Tibial nerve (tissue), 4 donors: Measurements from ENCODE around the gene AK2. TPM values are rescaled to one million over a fixed set of nuclear protein-coding genes. Genes with fewer than 3 reads are reported as not detected.
A peak's percentile ranks its signal among the peaks of the same experiment; 100 is the strongest.

ENCODE experiments used
- DNase-seq, 2 donors: peaks; one replicate each; pipeline ENCODE4 v3.0.0-alpha.2; 2019; ENCODE audit warnings: low spot score in 2 of 2
- H3K27ac ChIP-seq, 4 donors: fragments of 200-600 bp; sonication (generic) in 3 of 4; one replicate each; pipeline ENCODE4 v1.5.1; 2017 to 2019; ENCODE audit warnings: mild to moderate bottlenecking in 1 of 4
- H3K27me3 ChIP-seq, 2 donors: fragments of 200-600 bp; sonication (generic) in 1 of 2; one replicate each; pipeline versions ENCODE4 v1.5.1 to v1.6.0; 2017 to 2019
- H3K36me3 ChIP-seq, 3 donors: fragments of 200-600 bp; sonication (generic); one replicate each; pipeline ENCODE4 v1.5.1; 2018 to 2019
- H3K4me1 ChIP-seq, 4 donors: fragments of 200-600 bp; sonication (generic) in 3 of 4; one replicate each; pipeline ENCODE4 v1.5.1; 2017 to 2019
- H3K4me3 ChIP-seq, 4 donors: fragments of 200-600 bp; sonication (generic) in 3 of 4; one replicate each; pipeline ENCODE4 v1.5.1; 2017 to 2019; ENCODE audit warnings: mild to moderate bottlenecking in 1 of 4, moderate library complexity in 1 of 4
- H3K9me3 ChIP-seq, 4 donors: fragments of 200-600 bp; sonication (generic) in 3 of 4; one replicate each; pipeline ENCODE4 v1.5.1; 2017 to 2019
- EP300 ChIP-seq, 2 donors: sonication (generic); formaldehyde crosslinking; IDR thresholded peaks; one replicate each; pipeline ENCODE4 v1.6.1; 2017; ENCODE audit warnings: antibody characterized with exemption in 2 of 2, mild to moderate bottlenecking in 1 of 2
- POLR2A ChIP-seq, 2 donors: fragments of 450-650 bp; IDR thresholded peaks; one replicate each; pipeline ENCODE4 v1.6.1; 2017; ENCODE audit warnings: antibody characterized with exemption in 2 of 2, mild to moderate bottlenecking in 2 of 2, moderate library complexity in 2 of 2
- WGBS, 2 donors: methylation state at CpG; one replicate each; pipeline ENCODE4 v1.1.5; 2018; 5-methylcytosine and 5-hydroxymethylcytosine counted together
- total RNA-seq, 4 donors: library from RNA; depleted of rRNA; stranded (reverse); fragments of >200 nt; gene quantifications; one replicate each; pipeline ENCODE4 v1.1.0, GENCODE V29; 2016
- TF ChIP-seq, protein P1 (sequence below), 5 experiments: fragments of 200-600 bp in 3 of 5; fragments of 450-650 bp in 2 of 5; sonication (generic) in 3 of 5; IDR thresholded peaks; one replicate each; pipeline ENCODE4 v1.5.1; 2016 to 2019; ENCODE audit warnings: antibody characterized with exemption in 5 of 5, mild to moderate bottlenecking in 3 of 5, moderate library complexity in 2 of 5

Gene AK2
- total RNA-seq, 4 donors from 2014 or later, result 127 to 559 (median 207) TPM

- H3K36me3 ChIP-seq, result no peaks in the 10 kb centered on the region
Measured at GRCh38 chr1:33060579-33061083, 23.9 kb upstream of the AK2 start.

GRCh38 chr1:33057095-33057494 is 20.4 kb upstream of the AK2 start:
- no peak for TF ChIP-seq EP300 (IDR thresholded peaks at IDR 0.05)
- no peak for TF ChIP-seq POLR2A (IDR thresholded peaks at IDR 0.05)
- TF ChIP-seq, protein P1, sequence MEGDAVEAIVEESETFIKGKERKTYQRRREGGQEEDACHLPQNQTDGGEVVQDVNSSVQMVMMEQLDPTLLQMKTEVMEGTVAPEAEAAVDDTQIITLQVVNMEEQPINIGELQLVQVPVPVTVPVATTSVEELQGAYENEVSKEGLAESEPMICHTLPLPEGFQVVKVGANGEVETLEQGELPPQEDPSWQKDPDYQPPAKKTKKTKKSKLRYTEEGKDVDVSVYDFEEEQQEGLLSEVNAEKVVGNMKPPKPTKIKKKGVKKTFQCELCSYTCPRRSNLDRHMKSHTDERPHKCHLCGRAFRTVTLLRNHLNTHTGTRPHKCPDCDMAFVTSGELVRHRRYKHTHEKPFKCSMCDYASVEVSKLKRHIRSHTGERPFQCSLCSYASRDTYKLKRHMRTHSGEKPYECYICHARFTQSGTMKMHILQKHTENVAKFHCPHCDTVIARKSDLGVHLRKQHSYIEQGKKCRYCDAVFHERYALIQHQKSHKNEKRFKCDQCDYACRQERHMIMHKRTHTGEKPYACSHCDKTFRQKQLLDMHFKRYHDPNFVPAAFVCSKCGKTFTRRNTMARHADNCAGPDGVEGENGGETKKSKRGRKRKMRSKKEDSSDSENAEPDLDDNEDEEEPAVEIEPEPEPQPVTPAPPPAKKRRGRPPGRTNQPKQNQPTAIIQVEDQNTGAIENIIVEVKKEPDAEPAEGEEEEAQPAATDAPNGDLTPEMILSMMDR (IDR thresholded peaks at IDR 0.05), result no peak

More at GRCh38 chr1:33060579-33061083, 23.9 kb upstream of the AK2 start:
- peaks cover 0 to 32% (median 8%) of the 10 kb centered on the region in 4 donors for H3K9me3 ChIP-seq
- peaks cover 0 to 20% (median 5%) of the 10 kb centered on the region in 4 donors for H3K4me1 ChIP-seq
- DNase-seq, result peak; percentile 47 to 55
- H3K4me3 ChIP-seq, result no peak overlapping the region
- WGBS, 2 donors, result 13 to 16% methylated on average over 2 of the region's 2 CpGs
- H3K27ac ChIP-seq, result no peak overlapping the region
- H3K27me3 ChIP-seq, result no peaks in the 10 kb centered on the region
- TF ChIP-seq EP300 (IDR thresholded peaks at IDR 0.05), result no peak
- TF ChIP-seq, protein P1 (IDR thresholded peaks at IDR 0.05), result no peak

GRCh38 chr1:33056426-33056825 is 19.7 kb upstream of the AK2 start:
- TF ChIP-seq POLR2A (IDR thresholded peaks at IDR 0.05) (no peak), EP300 (IDR thresholded peaks at IDR 0.05) (no peak)
- TF ChIP-seq, protein P1 (IDR thresholded peaks at IDR 0.05), result no peak
- H3K4me3 ChIP-seq, result no peak overlapping the region
- H3K27ac ChIP-seq, result no peak overlapping the region
- H3K27me3 ChIP-seq, result no peaks in the 10 kb centered on the region
- no peak for DNase-seq
- H3K36me3 ChIP-seq, result no peaks in the 10 kb centered on the region
- H3K9me3 ChIP-seq, result no peaks in the 10 kb centered on the region
- WGBS, 2 donors, result 90 to 95% methylated on average over 3 of the region's 3 CpGs
- H3K4me1 ChIP-seq, result peaks cover 0 to 26% (median 7%) of the 10 kb centered on the region in 4 donors

More at GRCh38 chr1:33057095-33057494, 20.4 kb upstream of the AK2 start:
- Histone ChIP-seq H3K27ac (no peak overlapping the region), H3K27me3 (no peaks in the 10 kb centered on the region), H3K36me3 (no peaks in the 10 kb centered on the region), H3K4me1 (peaks cover 0 to 27% (median 7%) of the 10 kb centered on the region in 4 donors), H3K4me3 (no peak overlapping the region), H3K9me3 (no peaks in the 10 kb centered on the region)
- no peak for DNase-seq
- WGBS, 2 donors, result 90 to 96% methylated on average over 2 of the region's 2 CpGs

GRCh38 chr1:33055210-33056008 is 18.7 kb upstream of the AK2 start:
- no peaks in the 10 kb centered on the region for H3K27me3 ChIP-seq
- WGBS, 2 donors, result 46% methylated on average over 12 of the region's 12 CpGs
- H3K27ac ChIP-seq, result peak overlapping the region in 1 of 4 donors; percentile 25
- H3K36me3 ChIP-seq, result no peaks in the 10 kb centered on the region
- H3K4me1 ChIP-seq, result peaks cover 0 to 19% (median 7%) of the 10 kb centered on the region in 4 donors
- H3K9me3 ChIP-seq, result no peaks in the 10 kb centered on the region
- no peak for TF ChIP-seq EP300 (IDR thresholded peaks at IDR 0.05)
- TF ChIP-seq, protein P1 (IDR thresholded peaks at IDR 0.05), result peak; percentile 58 to 81 (median 72)
- DNase-seq, result peak in 1 of 2 donors; percentile 64
- no peak overlapping the region for H3K4me3 ChIP-seq
